DMS79 (cell line): Measurements from ENCODE around the gene FBH1.
"Not testable (repeated sequence)": the region's sequence is repeated elsewhere in the genome, so short reads cannot be mapped to it uniquely, and the experiment has no call there.

Experiments used
- DNase-seq: peaks from one replicate; lab custom pipeline; 2025; lab: John Stamatoyannopoulos, UW

FBH1 gene

GRCh38 chr10:5876181-5876768 lies 13.8 kb upstream of the FBH1 start:
- DNase-seq, result no peak

DNA sequence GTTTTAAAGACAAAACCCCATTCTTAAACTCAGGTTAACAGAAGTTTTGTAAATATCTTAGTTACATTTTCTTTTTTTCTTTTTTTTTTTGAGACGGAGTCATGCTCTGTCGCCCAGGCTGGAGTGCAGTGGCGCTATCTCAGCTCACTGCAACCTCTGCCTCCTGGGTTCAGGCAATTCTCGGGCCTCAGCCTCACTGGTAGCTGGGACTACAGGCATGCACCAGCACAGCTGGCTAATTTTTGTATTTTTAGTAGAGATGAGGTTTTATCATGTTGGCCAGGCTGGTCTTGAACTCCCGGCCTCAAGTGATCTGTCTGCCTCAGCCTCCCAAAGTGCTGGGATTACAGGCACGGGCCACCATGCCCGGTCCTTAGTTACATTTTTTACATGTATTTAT lies 13.0 kb upstream of the FBH1 start:
- DNase-seq, result not testable (repeated sequence)

DNA sequence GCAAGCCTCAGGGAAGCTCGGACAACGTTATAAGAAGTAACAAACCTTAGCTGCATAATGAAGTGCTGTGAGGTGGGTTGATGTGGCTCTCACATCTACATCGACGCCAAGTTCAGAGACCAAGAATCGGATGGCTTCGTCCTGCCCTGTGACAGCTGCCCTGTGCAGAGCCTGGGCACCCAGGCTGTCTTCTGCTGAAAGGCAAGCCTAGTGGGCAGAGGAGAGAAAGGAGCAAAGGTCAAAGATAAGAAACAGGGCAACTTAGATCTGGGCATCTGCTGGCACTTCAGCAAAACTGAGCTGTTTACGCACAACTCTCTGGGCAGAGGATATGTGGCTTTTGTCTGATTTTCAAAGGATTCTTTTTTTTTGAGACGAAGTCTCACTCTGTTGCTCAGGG lies 7.1 kb upstream of the FBH1 start:
- no peak for DNase-seq

GRCh38 chr10:5885619-5886018 lies 4.4 kb upstream of the FBH1 start:
- DNase-seq, result no peak

GRCh38 chr10:5887029-5887428 lies 3.0 kb upstream of the FBH1 start:
- no peak for DNase-seq

DNA sequence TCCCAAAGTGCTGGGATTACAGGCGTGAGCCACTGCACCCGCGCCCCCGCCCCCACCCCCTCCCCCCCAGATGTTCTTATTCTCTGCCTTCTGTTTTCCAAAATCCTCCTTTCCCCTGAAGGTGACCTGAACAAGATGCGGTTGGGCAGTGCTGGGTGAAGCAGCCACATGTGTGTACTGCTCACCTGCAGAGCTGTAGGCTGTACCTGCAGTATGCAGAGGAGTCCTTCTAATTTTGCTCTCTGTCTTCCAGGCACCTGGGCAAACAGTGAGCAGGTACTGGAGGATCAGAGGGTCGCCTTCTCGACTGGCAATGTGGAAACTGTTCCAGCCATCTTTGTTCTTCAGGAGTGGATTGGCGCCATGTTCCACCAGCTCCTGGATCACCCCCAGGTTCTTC lies 2.4 kb upstream of the FBH1 start:
- no peak for DNase-seq

- no peak for DNase-seq
These were observed 1.7 kb upstream of the FBH1 start for GRCh38 chr10:5888351-5888750.

- DNase-seq, result no peak
These were observed 1.0 kb upstream of the FBH1 start for GRCh38 chr10:5888843-5889623.

GRCh38 chr10:5890452-5890915 lies 441 bp downstream of the FBH1 start:
- no peak for DNase-seq

DNA sequence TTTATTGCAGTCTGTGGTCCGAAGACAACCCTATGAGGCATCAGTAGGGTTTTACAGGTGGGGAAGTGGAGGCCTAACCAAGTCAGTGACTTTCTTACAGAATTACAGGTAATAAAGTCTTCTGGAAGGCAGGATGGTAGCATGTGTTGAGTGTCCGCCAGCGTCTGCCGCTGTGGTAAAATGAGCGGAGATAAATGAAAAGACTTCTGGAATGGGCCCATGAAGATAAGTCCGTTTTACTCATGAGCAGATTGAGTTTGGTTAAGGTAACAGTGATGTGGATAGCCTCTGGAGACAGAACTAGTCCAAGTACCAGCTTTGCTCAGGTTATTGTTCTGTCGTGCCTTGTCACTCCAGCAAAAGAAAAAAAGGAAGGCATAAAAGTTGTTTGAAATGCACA lies 966 bp downstream of the FBH1 start:
- DNase-seq, result no peak

- no peak for DNase-seq
These were observed 2.0 kb downstream of the FBH1 start for GRCh38 chr10:5892007-5892406.

- no peak for DNase-seq
These were observed 3.3 kb downstream of the FBH1 start for GRCh38 chr10:5893321-5893720.

DNA sequence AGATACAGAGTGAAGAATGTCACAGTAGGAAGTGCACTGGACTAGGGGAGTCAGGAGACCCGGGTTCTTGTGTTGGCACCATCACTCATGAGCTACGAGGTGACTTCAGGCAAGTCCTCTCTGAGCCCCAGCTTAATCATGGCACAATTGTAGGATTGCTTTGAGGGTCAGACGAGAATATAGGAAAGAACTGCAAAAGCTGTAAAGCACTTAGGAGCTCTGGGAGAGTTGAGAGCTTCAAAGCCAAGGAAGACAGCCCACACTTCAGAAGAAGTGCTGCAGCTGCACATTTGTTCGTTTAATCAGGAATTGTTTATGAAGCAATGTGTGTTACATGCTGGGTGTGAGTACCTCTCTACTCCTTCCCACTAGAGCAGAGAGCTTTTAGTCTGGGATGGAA lies 4.4 kb downstream of the FBH1 start:
- no peak for DNase-seq

- no peak for DNase-seq
These were observed 4.8 kb downstream of the FBH1 start for GRCh38 chr10:5894873-5895272.

DNA sequence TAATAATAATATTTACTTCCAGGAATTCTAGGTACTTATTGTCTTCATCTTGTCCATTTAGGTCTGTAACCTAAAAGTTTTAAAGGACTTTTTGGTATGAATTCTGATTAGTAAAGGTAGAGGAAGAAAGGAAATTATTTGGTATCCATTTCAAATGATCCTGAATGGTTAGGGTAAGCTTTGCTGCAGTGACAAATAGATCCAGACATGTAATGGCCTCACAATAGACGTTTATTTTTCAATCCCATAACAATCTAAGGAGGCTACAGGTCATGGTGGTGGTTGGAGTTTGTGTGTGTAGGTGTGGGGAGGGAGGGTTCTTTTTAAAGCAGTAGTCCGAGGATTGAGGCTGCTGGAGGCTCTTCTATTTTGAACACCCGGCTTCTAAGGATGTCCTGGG lies 5.3 kb downstream of the FBH1 start:
- DNase-seq, result no peak

GRCh38 chr10:5895804-5896203 lies 5.8 kb downstream of the FBH1 start:
- no peak for DNase-seq

- no peak for DNase-seq
These were observed 6.4 kb downstream of the FBH1 start for GRCh38 chr10:5896208-5897052.

- no peak for DNase-seq
These were observed 7.0 kb downstream of the FBH1 start for GRCh38 chr10:5897053-5897340.

- no peak for DNase-seq
These were observed 7.5 kb downstream of the FBH1 start for GRCh38 chr10:5897504-5897903.

- no peak for DNase-seq
These were observed 8.1 kb downstream of the FBH1 start for GRCh38 chr10:5898163-5898562.

DNA sequence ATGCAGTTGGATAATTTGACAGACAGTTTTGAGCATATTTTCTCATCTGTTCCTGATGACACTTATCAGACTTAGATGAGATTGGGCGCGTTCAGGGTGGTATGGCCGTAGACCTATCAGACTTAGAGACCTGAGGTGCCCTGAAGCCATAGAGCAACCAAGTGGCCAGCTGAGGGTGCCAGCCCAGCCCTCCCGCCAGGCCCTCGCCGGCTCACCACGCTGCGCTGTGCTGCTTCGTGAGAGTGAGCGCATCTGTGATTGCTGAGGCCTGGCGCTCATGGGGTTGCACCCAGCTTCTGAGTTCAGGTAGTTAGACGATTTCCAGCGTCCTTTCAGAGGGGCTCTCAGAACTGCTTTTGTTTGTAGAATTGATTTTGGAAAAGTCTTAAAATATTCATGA lies 10.2 kb downstream of the FBH1 start:
- no peak for DNase-seq

GRCh38 chr10:5902511-5903274 lies 12.7 kb downstream of the FBH1 start:
- DNase-seq, result no peak
